NOMO-1 treated with DMSO at 0.1 percent for 48 hours (cell line): ENCODE measurements around the gene RAE1.

Experiments
- DNase-seq: peaks from one replicate; lab custom pipeline; 2025; ENCODE audit not compliant: unreplicated experiment; lab: John Stamatoyannopoulos, UW

Gene RAE1

GRCh38 chr20:57351042-57351783 lies at the start of gene RAE1:
Gene RAE1 (plus strand): TSS chr20:57351255. CDS start chr20:57354039, 2,784 bp downstream.
- peak; percentile 87 for DNase-seq

- no peak for DNase-seq
Observed at GRCh38 chr20:57306747-57307146, 44.3 kb upstream of the RAE1 start.

- peak; percentile 86 for DNase-seq
Observed at GRCh38 chr20:57308451-57309271, 42.4 kb upstream of the RAE1 start.

GRCh38 chr20:57309544-57310115 lies 41.4 kb upstream of the RAE1 start:
- DNase-seq = no peak

GRCh38 chr20:57310821-57311514 lies 40.1 kb upstream of the RAE1 start:
- no peak for DNase-seq

GRCh38 chr20:57312138-57312537 lies 38.9 kb upstream of the RAE1 start:
- DNase-seq = no peak

GRCh38 chr20:57313230-57313629 lies 37.8 kb upstream of the RAE1 start:
- no peak for DNase-seq

- no peak for DNase-seq
Observed at GRCh38 chr20:57313951-57314350, 37.1 kb upstream of the RAE1 start.

- DNase-seq = no peak
Observed at GRCh38 chr20:57315083-57315975, 35.7 kb upstream of the RAE1 start.

- no peak for DNase-seq
Observed at GRCh38 chr20:57315976-57316480, 35.0 kb upstream of the RAE1 start.

- DNase-seq = no peak
Observed at GRCh38 chr20:57316795-57317201, 34.3 kb upstream of the RAE1 start.

- no peak for DNase-seq
Observed at GRCh38 chr20:57317316-57317788, 33.7 kb upstream of the RAE1 start.

GRCh38 chr20:57317789-57318371 lies 33.2 kb upstream of the RAE1 start:
- DNase-seq = no peak

GRCh38 chr20:57319584-57319983 lies 31.5 kb upstream of the RAE1 start:
- no peak for DNase-seq

- DNase-seq = no peak
Observed at GRCh38 chr20:57320358-57320757, 30.7 kb upstream of the RAE1 start.

- no peak for DNase-seq
Observed at GRCh38 chr20:57321142-57321541, 29.9 kb upstream of the RAE1 start.

GRCh38 chr20:57322476-57322875 lies 28.6 kb upstream of the RAE1 start:
- no peak for DNase-seq

GRCh38 chr20:57323034-57323433 lies 28.0 kb upstream of the RAE1 start:
- peak; percentile 45 for DNase-seq

GRCh38 chr20:57325632-57326356 lies 25.3 kb upstream of the RAE1 start:
- DNase-seq = no peak
